Keratinocyte (primary cell): ENCODE measurements around the gene GAREM1. TPM values are rescaled to one million over a fixed set of nuclear protein-coding genes. Genes with fewer than 3 reads are reported as not detected.

Experiments used
- DNase-seq: peaks from one replicate; pipeline ENCODE4 v3.0.0-alpha.2; 2011; ENCODE audit warnings: low read depth, missing footprints, low spot score
- FAIRE-seq: peaks from 2 replicates; lab custom pipeline; 2011; peaks lifted over from hg19 to GRCh38; lab: Jason Lieb, UNC
- H2AFZ ChIP-seq: 2 replicates; pipeline ENCODE4 v1.6.0; 2012; ENCODE audit warnings: low read length, control low read depth, inconsistent platforms; ENCODE audit not compliant: control insufficient read depth
- H3K27ac ChIP-seq: 2 replicates; pipeline ENCODE4 v1.5.1; 2011; ENCODE audit warnings: low read length; ENCODE audit not compliant: control insufficient read depth, insufficient read depth
- H3K27me3 ChIP-seq: 3 replicates; pipeline ENCODE4 v1.6.0; 2011; ENCODE audit warnings: low read length; ENCODE audit not compliant: control insufficient read depth, insufficient read depth; ENCODE audit errors: extremely low read depth
- H3K36me3 ChIP-seq, 2 experiments: 2 replicates in 1 of 2; 3 replicates in 1 of 2; pipeline ENCODE4 v1.5.1; 2011; ENCODE audit warnings: low read length in 2 of 2, mild to moderate bottlenecking in 1 of 2; ENCODE audit not compliant: control insufficient read depth in 2 of 2, insufficient read depth in 2 of 2; ENCODE audit errors: extremely low read depth in 1 of 2
- H3K4me1 ChIP-seq: 3 replicates; pipeline ENCODE4 v1.5.1; 2011; ENCODE audit warnings: low read length; ENCODE audit not compliant: control insufficient read depth, insufficient read depth; ENCODE audit errors: extremely low read depth
- H3K4me2 ChIP-seq: 3 replicates; pipeline ENCODE4 v1.6.0; 2011; ENCODE audit warnings: low read depth, low read length; ENCODE audit not compliant: control insufficient read depth, insufficient read depth; ENCODE audit errors: extremely low read depth
- H3K4me3 ChIP-seq, 3 experiments: fragments of 200-600 bp in 1 of 3; sonication (generic) in 1 of 3; 2 replicates in 2 of 3; 3 replicates in 1 of 3; pipeline ENCODE4 v1.5.1; 2011 to 2016; ENCODE audit warnings: low read length in 3 of 3, mild to moderate bottlenecking in 3 of 3, control low read depth in 2 of 3, inconsistent platforms in 1 of 3, low read depth in 1 of 3, mixed read lengths in 1 of 3, mixed run types in 1 of 3, moderate library complexity in 1 of 3; ENCODE audit not compliant: control insufficient read depth in 2 of 3, insufficient read depth in 2 of 3; ENCODE audit errors: extremely low read depth in 1 of 3
- H3K79me2 ChIP-seq: 2 replicates; pipeline ENCODE4 v1.6.0; 2012; ENCODE audit warnings: low read length; ENCODE audit not compliant: control insufficient read depth, insufficient read depth
- H3K9ac ChIP-seq: 3 replicates; pipeline ENCODE4 v1.6.0; 2011; ENCODE audit warnings: low read length; ENCODE audit not compliant: control insufficient read depth, insufficient read depth; ENCODE audit errors: extremely low read depth
- H3K9me1 ChIP-seq: 3 replicates; pipeline ENCODE4 v1.6.0; 2011; ENCODE audit warnings: low read length; ENCODE audit not compliant: control insufficient read depth, insufficient read depth; ENCODE audit errors: extremely low read depth
- H3K9me3 ChIP-seq: 2 replicates; pipeline ENCODE4 v1.5.1; 2012; ENCODE audit warnings: low read depth, low read length; ENCODE audit not compliant: control insufficient read depth
- H4K20me1 ChIP-seq: 3 replicates; pipeline ENCODE4 v1.6.0; 2011; ENCODE audit warnings: low read length; ENCODE audit not compliant: control insufficient read depth, insufficient read depth; ENCODE audit errors: extremely low read depth
- CTCF ChIP-seq, 3 experiments: IDR thresholded peaks in 1 of 3; conservative IDR thresholded peaks in 1 of 3; optimal IDR thresholded peaks in 1 of 3; 2 replicates in 2 of 3; 3 replicates in 1 of 3; pipeline versions ENCODE3 to v1.5.1; 2011; ENCODE audit warnings: low read length in 3 of 3, mild to moderate bottlenecking in 3 of 3, moderate library complexity in 2 of 3, control low read depth in 1 of 3, inconsistent platforms in 1 of 3; ENCODE audit not compliant: insufficient read depth in 2 of 3; ENCODE audit errors: extremely low read depth in 1 of 3
- EZH2 ChIP-seq: IDR thresholded peaks from one replicate; pipeline ENCODE4 v1.6.1; 2012; ENCODE audit warnings: inconsistent platforms, mild to moderate bottlenecking, low read length, moderate library complexity
- dilution Hi-C: fragments of 300-500 bp; cut with MboI; formaldehyde crosslinking; loops from one replicate; pipeline ENCODE4 v1.7.0; 2020; ENCODE audit warnings: low sequenced_read_pairs; ENCODE audit not compliant: extremely low pct_ligation_motif_present
- polyA plus RNA-seq, 5 experiments: library from polyadenylated mRNA; depleted of rRNA in 3 of 5; stranded (reverse) in 3 of 5; stranded (forward) in 1 of 5; unstranded in 1 of 5; fragments of >200 nt; gene quantifications; 1 replicate in 1 of 5; 2 replicates in 3 of 5; 3 replicates in 1 of 5; pipeline versions ENCODE4 v1.2.1 to v1.2.3, GENCODE V29; 2011 to 2012; ENCODE audit warnings: missing spikeins in 2 of 5, low read depth in 1 of 5, low replicate concordance in 1 of 5

The GAREM1 gene
- polyA plus RNA-seq, 1 donor (not counting 4 experiments of a cell fraction or from before 2014, with no cell fraction given) = 3.8 TPM

- no peak for TF ChIP-seq EZH2
- TF ChIP-seq CTCF (optimal IDR thresholded peaks at IDR 0.05 in 1 of 3, IDR thresholded peaks at IDR 0.05 in 1 of 3, conservative IDR thresholded peaks at IDR 0.05 in 1 of 3; ENCODE audit: extremely low read depth in 1 of 3, insufficient read depth in 2 of 3, low read length in 3 of 3) = no peak
- H3K4me3 ChIP-seq = no peak overlapping the region
- no peaks in the 10 kb centered on the region for H3K79me2 ChIP-seq
- no peak overlapping the region for H3K9ac ChIP-seq
- no peaks in the 10 kb centered on the region for H3K9me3 ChIP-seq
- FAIRE-seq (no peak), DNase-seq (no peak)
- H3K36me3 ChIP-seq = no peaks in the 10 kb centered on the region
- H3K4me2 ChIP-seq = no peak overlapping the region
- H3K4me1 ChIP-seq = peaks cover 14% of the 10 kb centered on the region
- H3K27ac ChIP-seq = no peak overlapping the region
- no peaks in the 10 kb centered on the region for H4K20me1 ChIP-seq
- no peak overlapping the region for H2AFZ ChIP-seq
- H3K27me3 ChIP-seq = no peaks in the 10 kb centered on the region
- H3K9me1 ChIP-seq = no peaks in the 10 kb centered on the region
- dilution Hi-C loops = no loop called here
These were observed 103.8 kb downstream of the GAREM1 start for GRCh38 chr18:32366586-32367538.

- H3K9ac ChIP-seq = no peak overlapping the region
- H3K4me1 ChIP-seq = no peaks in the 10 kb centered on the region
- H3K9me3 ChIP-seq = no peaks in the 10 kb centered on the region
- no peak overlapping the region for H3K4me2 ChIP-seq
- H2AFZ ChIP-seq = no peak overlapping the region
- H3K79me2 ChIP-seq = no peaks in the 10 kb centered on the region
- no peak for TF ChIP-seq CTCF (optimal IDR thresholded peaks at IDR 0.05 in 1 of 3, IDR thresholded peaks at IDR 0.05 in 1 of 3, conservative IDR thresholded peaks at IDR 0.05 in 1 of 3; ENCODE audit: extremely low read depth in 1 of 3, insufficient read depth in 2 of 3, low read length in 3 of 3)
- no peak overlapping the region for H3K4me3 ChIP-seq
- FAIRE-seq = no peak
- H3K9me1 ChIP-seq = no peaks in the 10 kb centered on the region
- H3K27me3 ChIP-seq = no peaks in the 10 kb centered on the region
- dilution Hi-C loops = no loop called here
- no peak for DNase-seq
- no peaks in the 10 kb centered on the region for H3K36me3 ChIP-seq
- H3K27ac ChIP-seq = no peak overlapping the region
- H4K20me1 ChIP-seq = no peaks in the 10 kb centered on the region
These were observed 108.2 kb downstream of the GAREM1 start for GRCh38 chr18:32362484-32362883.
